ENCODE measurements around the gene PRKG1. TPM values are rescaled to one million over a fixed set of nuclear protein-coding genes. Genes with fewer than 3 reads are reported as not detected.

Gene PRKG1
- total RNA-seq, 1 donor from 2014 or later = 22.8 TPM

- no peaks in the 10 kb centered on the region for H3K27me3 Mint-ChIP-seq (ENCODE audit: low read depth)
- no peak for TF ChIP-seq CTCF (IDR thresholded peaks at IDR 0.05)
- no peaks in the 10 kb centered on the region for H3K4me1 Mint-ChIP-seq (ENCODE audit: low read depth)
- no peaks in the 10 kb centered on the region for H3K36me3 Mint-ChIP-seq (ENCODE audit: low read depth)
- H3K27ac Mint-ChIP-seq (ENCODE audit: unreplicated experiment) = no peak overlapping the region
- no peaks in the 10 kb centered on the region for H3K9me3 Mint-ChIP-seq (ENCODE audit: low read depth)
- H3K4me3 Mint-ChIP-seq (ENCODE audit: unreplicated experiment) = no peak overlapping the region
- no peak for DNase-seq (ENCODE audit: low spot score)
These were observed 447.3 kb downstream of the PRKG1 start for GRCh38 chr10:51521605-51522004.

DNA sequence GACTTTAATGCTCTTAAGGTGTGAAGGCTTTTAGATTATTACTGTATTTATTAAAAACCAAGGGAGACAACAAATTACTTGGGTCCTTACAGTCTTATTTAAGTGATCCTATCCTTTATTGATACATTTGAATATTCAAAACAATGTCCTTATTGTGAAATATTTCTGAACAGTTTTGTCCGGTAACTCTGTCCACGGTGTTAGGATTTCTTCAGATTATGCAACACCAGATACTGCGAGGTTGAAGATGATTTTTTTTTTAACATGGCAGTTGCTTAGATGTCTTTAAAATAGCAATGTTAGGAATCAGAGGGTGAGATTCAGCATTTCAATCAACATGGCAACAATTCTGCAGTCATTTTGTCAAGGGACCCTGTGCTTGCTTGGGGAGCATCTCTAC, 448.6 kb downstream of the PRKG1 start:
- peaks cover 5% of the 10 kb centered on the region for H3K4me1 Mint-ChIP-seq (ENCODE audit: low read depth)
- no peaks in the 10 kb centered on the region for H3K36me3 Mint-ChIP-seq (ENCODE audit: low read depth)
- no peak for DNase-seq (ENCODE audit: low spot score)
- TF ChIP-seq CTCF (IDR thresholded peaks at IDR 0.05) = no peak
- no peak overlapping the region for H3K4me3 Mint-ChIP-seq (ENCODE audit: unreplicated experiment)
- H3K27ac Mint-ChIP-seq (ENCODE audit: unreplicated experiment) = no peak overlapping the region
- no peaks in the 10 kb centered on the region for H3K9me3 Mint-ChIP-seq (ENCODE audit: low read depth)
- H3K27me3 Mint-ChIP-seq (ENCODE audit: low read depth) = no peaks in the 10 kb centered on the region

GRCh38 chr10:51523440-51523839, 449.2 kb downstream of the PRKG1 start:
- Mint-ChIP-seq H3K9me3 (ENCODE audit: low read depth) (no peaks in the 10 kb centered on the region), H3K27me3 (ENCODE audit: low read depth) (no peaks in the 10 kb centered on the region), H3K4me3 (ENCODE audit: unreplicated experiment) (no peak overlapping the region), H3K27ac (ENCODE audit: unreplicated experiment) (no peak overlapping the region), H3K36me3 (ENCODE audit: low read depth) (no peaks in the 10 kb centered on the region), H3K4me1 (ENCODE audit: low read depth) (peaks cover 11% of the 10 kb centered on the region)
- DNase-seq (ENCODE audit: low spot score) = no peak
- no peak for TF ChIP-seq CTCF (IDR thresholded peaks at IDR 0.05)

- DNase-seq (ENCODE audit: low spot score) = no peak
These were observed 449.8 kb downstream of the PRKG1 start for GRCh38 chr10:51524041-51524440.

DNA sequence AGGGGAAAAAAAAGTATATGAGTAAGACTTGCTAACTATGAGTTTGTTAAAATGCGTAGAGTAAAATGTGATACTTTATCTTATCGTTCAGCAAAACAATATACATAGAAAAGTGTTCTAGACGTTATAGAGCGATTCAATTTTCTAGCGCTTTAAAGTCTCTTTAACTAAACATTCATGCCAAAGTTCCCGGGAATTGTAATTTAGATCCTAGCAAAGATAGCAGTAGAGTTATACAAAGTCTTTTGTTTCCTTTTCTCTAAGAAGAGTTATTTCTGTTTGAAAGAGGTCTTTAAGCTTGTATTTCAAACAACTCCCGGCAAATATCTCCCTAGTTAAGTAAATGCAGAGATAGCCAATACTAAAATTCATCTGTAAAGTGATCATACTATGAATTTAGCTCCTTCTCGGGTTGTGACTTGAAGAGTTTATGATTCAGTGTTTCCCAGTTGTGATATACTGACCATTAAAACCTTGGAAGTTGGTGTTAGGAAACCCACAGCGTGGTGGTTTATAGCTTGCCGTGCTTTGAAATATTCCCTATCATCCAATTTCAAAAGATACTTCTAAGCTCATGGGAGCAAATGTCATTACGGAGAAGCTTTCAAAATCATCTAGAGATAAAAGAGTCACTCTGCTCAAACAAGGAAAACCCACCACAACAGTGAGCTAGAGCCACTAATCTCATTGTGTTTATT, 453.4 kb downstream of the PRKG1 start:
- H3K4me1 Mint-ChIP-seq (ENCODE audit: low read depth) = peaks cover 14% of the 10 kb centered on the region
- H3K36me3 Mint-ChIP-seq (ENCODE audit: low read depth) = no peaks in the 10 kb centered on the region
- no peaks in the 10 kb centered on the region for H3K9me3 Mint-ChIP-seq (ENCODE audit: low read depth)
- no peak for TF ChIP-seq CTCF (IDR thresholded peaks at IDR 0.05)
- H3K27me3 Mint-ChIP-seq (ENCODE audit: low read depth) = no peaks in the 10 kb centered on the region
- H3K4me3 Mint-ChIP-seq (ENCODE audit: unreplicated experiment) = no peak overlapping the region
- no peak overlapping the region for H3K27ac Mint-ChIP-seq (ENCODE audit: unreplicated experiment)
- DNase-seq (ENCODE audit: low spot score) = no peak

More at GRCh38 chr10:51524041-51524440, 449.8 kb downstream of the PRKG1 start:
- Mint-ChIP-seq H3K36me3 (ENCODE audit: low read depth) (no peaks in the 10 kb centered on the region), H3K9me3 (ENCODE audit: low read depth) (no peaks in the 10 kb centered on the region), H3K27me3 (ENCODE audit: low read depth) (no peaks in the 10 kb centered on the region), H3K27ac (ENCODE audit: unreplicated experiment) (no peak overlapping the region), H3K4me3 (ENCODE audit: unreplicated experiment) (no peak overlapping the region), H3K4me1 (ENCODE audit: low read depth) (peaks cover 13% of the 10 kb centered on the region)
- TF ChIP-seq CTCF (IDR thresholded peaks at IDR 0.05) = no peak

All from chondrocyte (in vitro differentiated cells).